Measurements from ENCODE around the gene NPC1L1. TPM values are rescaled to one million over a fixed set of nuclear protein-coding genes. Genes with fewer than 3 reads are reported as not detected.
A peak's percentile ranks its signal among the peaks of the same experiment; 100 is the strongest.

NPC1L1 gene, protein sequence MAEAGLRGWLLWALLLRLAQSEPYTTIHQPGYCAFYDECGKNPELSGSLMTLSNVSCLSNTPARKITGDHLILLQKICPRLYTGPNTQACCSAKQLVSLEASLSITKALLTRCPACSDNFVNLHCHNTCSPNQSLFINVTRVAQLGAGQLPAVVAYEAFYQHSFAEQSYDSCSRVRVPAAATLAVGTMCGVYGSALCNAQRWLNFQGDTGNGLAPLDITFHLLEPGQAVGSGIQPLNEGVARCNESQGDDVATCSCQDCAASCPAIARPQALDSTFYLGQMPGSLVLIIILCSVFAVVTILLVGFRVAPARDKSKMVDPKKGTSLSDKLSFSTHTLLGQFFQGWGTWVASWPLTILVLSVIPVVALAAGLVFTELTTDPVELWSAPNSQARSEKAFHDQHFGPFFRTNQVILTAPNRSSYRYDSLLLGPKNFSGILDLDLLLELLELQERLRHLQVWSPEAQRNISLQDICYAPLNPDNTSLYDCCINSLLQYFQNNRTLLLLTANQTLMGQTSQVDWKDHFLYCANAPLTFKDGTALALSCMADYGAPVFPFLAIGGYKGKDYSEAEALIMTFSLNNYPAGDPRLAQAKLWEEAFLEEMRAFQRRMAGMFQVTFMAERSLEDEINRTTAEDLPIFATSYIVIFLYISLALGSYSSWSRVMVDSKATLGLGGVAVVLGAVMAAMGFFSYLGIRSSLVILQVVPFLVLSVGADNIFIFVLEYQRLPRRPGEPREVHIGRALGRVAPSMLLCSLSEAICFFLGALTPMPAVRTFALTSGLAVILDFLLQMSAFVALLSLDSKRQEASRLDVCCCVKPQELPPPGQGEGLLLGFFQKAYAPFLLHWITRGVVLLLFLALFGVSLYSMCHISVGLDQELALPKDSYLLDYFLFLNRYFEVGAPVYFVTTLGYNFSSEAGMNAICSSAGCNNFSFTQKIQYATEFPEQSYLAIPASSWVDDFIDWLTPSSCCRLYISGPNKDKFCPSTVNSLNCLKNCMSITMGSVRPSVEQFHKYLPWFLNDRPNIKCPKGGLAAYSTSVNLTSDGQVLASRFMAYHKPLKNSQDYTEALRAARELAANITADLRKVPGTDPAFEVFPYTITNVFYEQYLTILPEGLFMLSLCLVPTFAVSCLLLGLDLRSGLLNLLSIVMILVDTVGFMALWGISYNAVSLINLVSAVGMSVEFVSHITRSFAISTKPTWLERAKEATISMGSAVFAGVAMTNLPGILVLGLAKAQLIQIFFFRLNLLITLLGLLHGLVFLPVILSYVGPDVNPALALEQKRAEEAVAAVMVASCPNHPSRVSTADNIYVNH (N-terminal part only)
- under 1 TPM; 0.24 to 0.65 (median 0.28) TPM for total RNA-seq

GRCh38 chr7:44541028-44541869 is at the start of gene NPC1L1:
NPC1L1 (minus strand) TSS chr7:44541330; CDS start chr7:44541259, 71 bp downstream.
- DNase-seq (ENCODE audit: low spot score) (no peak), ATAC-seq (ENCODE audit: low FRiP score) (no peak)
- TF ChIP-seq CTCF (IDR thresholded peaks at IDR 0.05): no peak

- no peak for TF ChIP-seq CTCF (IDR thresholded peaks at IDR 0.05)
- DNase-seq (ENCODE audit: low spot score): no peak
- no peak for ATAC-seq (ENCODE audit: low FRiP score)
Observed at GRCh38 chr7:44590910-44591309, 49.8 kb upstream of the NPC1L1 start.

DNA sequence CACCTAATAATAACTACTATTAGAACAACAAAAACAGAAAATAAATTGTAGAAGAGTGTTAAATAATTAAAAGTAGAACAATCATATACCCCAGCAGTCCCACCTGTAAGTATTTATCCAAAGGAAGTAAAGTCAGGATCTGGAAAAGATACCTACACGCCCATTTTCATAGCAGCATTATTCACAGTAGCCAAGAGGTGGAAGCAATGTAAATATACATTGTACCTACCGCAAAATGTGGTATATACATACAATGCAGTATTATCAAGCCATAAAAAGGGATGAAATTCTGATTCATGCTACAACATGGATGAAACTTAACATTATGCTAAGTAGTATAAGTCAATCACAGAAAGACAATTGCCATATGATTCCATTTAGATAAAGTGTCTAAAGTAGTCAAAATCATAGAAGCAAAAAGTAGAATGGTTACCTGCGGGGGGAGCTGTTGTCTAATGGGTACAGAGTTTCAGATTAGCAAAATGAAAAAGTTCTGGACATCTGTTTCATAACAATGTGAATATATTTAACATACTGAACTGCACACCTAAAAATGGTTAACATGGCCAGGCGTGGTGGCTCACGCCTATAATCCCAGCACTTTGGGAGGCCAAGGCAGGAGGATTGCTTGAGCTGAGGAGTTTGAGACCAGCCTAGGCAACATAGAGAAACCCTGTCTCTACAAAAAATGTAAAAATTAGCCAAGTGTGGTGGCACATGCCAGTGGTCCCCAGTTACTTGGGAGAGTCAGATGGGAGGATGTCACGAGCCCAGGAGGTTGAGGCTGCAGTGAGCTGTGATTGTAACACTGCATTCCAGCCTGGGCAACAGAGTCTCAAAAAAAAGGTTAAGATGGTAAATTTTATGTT is 46.9 kb upstream of the NPC1L1 start:
- ATAC-seq (ENCODE audit: low FRiP score): peak; percentile 54
- DNase-seq (ENCODE audit: low spot score): peak; percentile 28

GRCh38 chr7:44583146-44583865 is 42.2 kb upstream of the NPC1L1 start:
- ATAC-seq (ENCODE audit: low FRiP score) (no peak), DNase-seq (ENCODE audit: low spot score) (no peak)
- TF ChIP-seq CTCF (IDR thresholded peaks at IDR 0.05): no peak

More for the DNA sequence above, 46.9 kb upstream of the NPC1L1 start:
- no peak for TF ChIP-seq CTCF (IDR thresholded peaks at IDR 0.05)

DNA sequence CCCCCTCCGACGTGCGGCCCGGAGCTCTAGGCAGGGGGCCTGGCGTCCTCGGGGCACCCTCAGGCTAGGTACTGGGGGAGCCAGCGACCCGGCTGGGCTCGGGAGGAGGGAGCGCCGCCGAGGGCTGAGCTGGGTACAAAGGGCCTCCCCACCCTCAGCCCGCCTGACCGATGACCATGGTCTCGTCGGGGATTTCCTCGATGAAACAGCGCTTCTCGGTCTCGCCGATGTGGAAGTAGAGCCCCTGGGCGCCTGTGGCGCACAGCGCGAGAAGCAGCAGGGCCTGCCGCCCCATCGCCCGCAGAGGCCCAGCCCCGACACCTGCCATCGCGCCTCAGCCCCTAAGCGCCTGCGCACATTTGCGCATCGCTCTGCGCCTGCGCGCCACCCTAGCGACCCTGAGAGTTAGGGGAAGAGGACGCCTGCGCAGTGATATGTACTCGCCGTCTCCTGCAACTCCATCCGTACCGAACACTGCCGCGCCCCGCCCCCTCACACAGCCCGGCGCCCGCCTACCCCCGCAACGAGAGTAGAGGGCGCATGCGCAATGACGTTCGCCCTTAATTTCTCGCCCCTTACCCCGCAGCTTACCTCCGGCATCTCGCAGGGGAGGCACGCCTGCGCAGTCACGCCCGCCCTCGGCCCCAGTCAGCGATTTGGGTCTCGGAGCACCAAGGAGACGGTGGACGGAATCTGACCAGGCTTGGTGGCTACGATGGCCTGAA is 40.9 kb upstream of the NPC1L1 start, which contains the start of gene TMED4:
TSS of gene TMED4 (minus strand) at position 353 of the 725 bp plus-strand sequence. CDS start at position 328, 25 bp downstream.
- no peak for TF ChIP-seq CTCF (IDR thresholded peaks at IDR 0.05)
- DNase-seq (ENCODE audit: low spot score): peak; percentile 99
- ATAC-seq (ENCODE audit: low FRiP score): peak; percentile 100

Measured in omental fat pad (tissue), 4 donors.